SKM-1 (cell line): ENCODE measurements around the gene CBLC.
"Not testable (repeated sequence)": the region's sequence is repeated elsewhere in the genome, so short reads cannot be mapped to it uniquely, and the experiment has no call there.

Source experiments
- DNase-seq: peaks from one replicate; lab custom pipeline; 2025; ENCODE audit not compliant: unreplicated experiment; lab: John Stamatoyannopoulos, UW

CBLC gene

GRCh38 chr19:44759083-44759804 is 18.4 kb upstream of the CBLC start:
- DNase-seq: no peak

- no peak for DNase-seq
Measured at GRCh38 chr19:44762038-44762437, 15.7 kb upstream of the CBLC start.

- DNase-seq: peak; percentile 38
Measured at GRCh38 chr19:44765033-44765948, 12.4 kb upstream of the CBLC start.

GRCh38 chr19:44765949-44766335 is 11.7 kb upstream of the CBLC start:
- no peak for DNase-seq

GRCh38 chr19:44767295-44768180 is 10.2 kb upstream of the CBLC start:
- DNase-seq: peak; percentile 26

- DNase-seq: peak; percentile 60
Measured at GRCh38 chr19:44770550-44771257, 7.0 kb upstream of the CBLC start.

GRCh38 chr19:44772144-44772543 is 5.5 kb upstream of the CBLC start:
- DNase-seq: not testable (repeated sequence)

GRCh38 chr19:44772959-44773358 is 4.7 kb upstream of the CBLC start:
- DNase-seq: no peak

- no peak for DNase-seq
Measured at GRCh38 chr19:44775676-44776240, 1.9 kb upstream of the CBLC start.

- no peak for DNase-seq
Measured at GRCh38 chr19:44776402-44777096, 1.1 kb upstream of the CBLC start.

GRCh38 chr19:44779150-44779549 is 1.5 kb downstream of the CBLC start:
- no peak for DNase-seq

GRCh38 chr19:44781694-44782093 is 4.0 kb downstream of the CBLC start:
- DNase-seq: not testable (repeated sequence)

- no peak for DNase-seq
Measured at GRCh38 chr19:44782729-44783128, 5.0 kb downstream of the CBLC start.

GRCh38 chr19:44783545-44783944 is 5.9 kb downstream of the CBLC start:
- DNase-seq: no peak

- DNase-seq: no peak
Measured at GRCh38 chr19:44785271-44785670, 7.6 kb downstream of the CBLC start.

GRCh38 chr19:44785993-44786392 is 8.3 kb downstream of the CBLC start:
- DNase-seq: no peak

- no peak for DNase-seq
Measured at GRCh38 chr19:44788971-44789370, 11.3 kb downstream of the CBLC start.

- no peak for DNase-seq
Measured at GRCh38 chr19:44789943-44790483, 12.3 kb downstream of the CBLC start.

GRCh38 chr19:44792281-44792680 is 14.6 kb downstream of the CBLC start:
- DNase-seq: no peak
